ENCODE measurements around the gene MARCHF3.

GRCh38 chr5:126982202-126982601, 48.2 kb downstream of the MARCHF3 start:
- TF ChIP-seq CTCF (IDR thresholded peaks at IDR 0.05) (no peak), POLR2A (IDR thresholded peaks at IDR 0.05) (no peak)
